HG03457 (cell line): Measurements from ENCODE around the gene LRP5.
"Not testable (repeated sequence)": the region's sequence is repeated elsewhere in the genome, so short reads cannot be mapped to it uniquely, and the experiment has no call there.

Source experiments
- ATAC-seq: cut with Tn5 transposase; IDR thresholded peaks from one replicate; pipeline ENCODE4 v1.9.1; 2021; ENCODE audit warnings: moderate number of reproducible peaks; ENCODE audit not compliant: unreplicated experiment

Gene LRP5

DNA sequence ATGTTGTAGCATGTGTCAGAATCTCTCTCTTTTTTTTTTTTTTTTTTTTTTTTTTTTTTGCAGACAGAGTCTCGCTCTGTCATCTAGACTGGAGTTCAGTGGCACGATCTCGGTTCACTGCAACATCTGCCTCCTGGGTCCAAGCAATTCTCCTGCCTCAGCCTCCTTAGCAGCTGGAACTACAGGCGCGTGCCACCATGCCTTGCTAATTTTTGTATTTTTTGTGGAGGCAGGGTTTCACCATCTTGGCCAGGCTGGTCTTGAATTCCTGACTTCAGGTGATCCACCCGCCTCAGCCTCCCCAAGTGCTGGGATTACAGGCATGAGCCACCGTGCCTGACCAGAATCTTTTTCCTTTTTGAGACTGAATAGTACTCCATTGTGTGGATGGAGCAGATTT is 32.4 kb downstream of the LRP5 start:
- ATAC-seq, result not testable (repeated sequence)

DNA sequence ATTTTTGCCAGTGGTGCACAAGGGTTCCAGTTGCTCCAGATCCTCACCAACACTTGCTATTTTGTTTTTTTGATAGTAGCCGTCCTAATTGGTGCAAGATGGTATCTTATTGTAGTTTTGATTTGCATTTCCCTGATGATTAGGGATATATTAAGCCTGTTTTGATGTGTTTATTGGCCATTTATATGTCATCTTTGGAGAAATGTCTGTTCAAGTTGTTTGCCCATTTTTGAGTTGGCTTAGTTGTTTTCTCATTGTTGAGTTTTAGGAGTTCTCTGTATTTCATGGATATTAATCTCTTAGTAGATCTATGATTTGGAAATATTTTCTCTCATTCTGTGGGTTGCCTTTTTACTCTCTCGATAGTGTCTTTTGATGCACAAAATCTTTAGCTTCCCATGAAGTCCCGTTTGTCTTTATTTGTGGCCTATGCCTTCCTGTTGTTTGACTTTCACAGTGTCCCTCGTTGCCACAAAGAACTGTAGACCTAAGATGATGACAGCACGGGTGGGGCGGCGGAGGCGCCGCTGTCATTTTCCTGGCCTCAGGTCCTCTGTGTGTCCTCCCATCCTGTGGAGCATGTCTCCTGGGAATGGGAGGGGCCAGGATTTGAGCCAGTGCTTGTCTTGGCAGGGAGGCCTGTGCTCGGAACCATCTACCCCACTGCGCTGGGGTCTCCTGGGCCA is 33.5 kb downstream of the LRP5 start:
- no peak for ATAC-seq

DNA sequence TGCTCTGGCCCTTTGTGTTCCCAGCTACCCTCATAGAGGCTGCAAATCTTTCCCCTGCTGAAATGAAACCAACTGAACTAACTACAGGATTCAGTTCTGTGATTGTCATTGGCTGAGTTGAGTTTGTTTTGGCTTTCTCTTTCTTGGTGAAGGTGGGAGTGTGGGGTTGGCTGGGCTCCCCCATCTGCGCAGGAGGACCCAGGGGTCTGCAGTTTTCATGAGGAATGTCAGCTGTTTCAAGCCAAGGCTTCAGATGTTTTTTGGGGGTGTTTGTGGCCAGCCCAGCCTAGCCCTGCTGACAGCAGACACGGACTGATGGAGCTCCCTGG is 34.0 kb downstream of the LRP5 start:
- ATAC-seq, result no peak

DNA sequence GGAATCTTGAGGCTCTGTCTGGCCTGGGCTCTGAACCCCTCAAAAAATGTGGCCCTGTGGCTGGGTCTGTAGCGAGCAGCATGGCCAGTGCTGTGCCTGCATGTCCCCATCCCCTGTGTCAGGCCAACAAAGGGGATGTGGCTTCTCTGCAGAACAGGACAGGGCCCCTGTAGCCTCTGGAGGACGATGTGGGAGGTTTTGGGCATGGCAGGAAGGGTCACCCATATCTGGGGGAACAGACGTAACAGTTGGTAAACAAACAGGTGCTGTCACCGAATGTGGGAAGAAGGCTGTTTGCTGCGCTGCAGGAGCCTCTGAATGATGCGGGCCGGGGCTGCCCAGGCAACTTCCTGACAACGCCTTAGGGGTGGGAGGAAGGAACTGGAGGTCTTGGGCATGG is 35.0 kb downstream of the LRP5 start:
- no peak for ATAC-seq

DNA sequence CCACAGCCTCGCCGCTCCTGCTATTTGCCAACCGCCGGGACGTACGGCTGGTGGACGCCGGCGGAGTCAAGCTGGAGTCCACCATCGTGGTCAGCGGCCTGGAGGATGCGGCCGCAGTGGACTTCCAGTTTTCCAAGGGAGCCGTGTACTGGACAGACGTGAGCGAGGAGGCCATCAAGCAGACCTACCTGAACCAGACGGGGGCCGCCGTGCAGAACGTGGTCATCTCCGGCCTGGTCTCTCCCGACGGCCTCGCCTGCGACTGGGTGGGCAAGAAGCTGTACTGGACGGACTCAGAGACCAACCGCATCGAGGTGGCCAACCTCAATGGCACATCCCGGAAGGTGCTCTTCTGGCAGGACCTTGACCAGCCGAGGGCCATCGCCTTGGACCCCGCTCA is 35.5 kb downstream of the LRP5 start:
- no peak for ATAC-seq

DNA sequence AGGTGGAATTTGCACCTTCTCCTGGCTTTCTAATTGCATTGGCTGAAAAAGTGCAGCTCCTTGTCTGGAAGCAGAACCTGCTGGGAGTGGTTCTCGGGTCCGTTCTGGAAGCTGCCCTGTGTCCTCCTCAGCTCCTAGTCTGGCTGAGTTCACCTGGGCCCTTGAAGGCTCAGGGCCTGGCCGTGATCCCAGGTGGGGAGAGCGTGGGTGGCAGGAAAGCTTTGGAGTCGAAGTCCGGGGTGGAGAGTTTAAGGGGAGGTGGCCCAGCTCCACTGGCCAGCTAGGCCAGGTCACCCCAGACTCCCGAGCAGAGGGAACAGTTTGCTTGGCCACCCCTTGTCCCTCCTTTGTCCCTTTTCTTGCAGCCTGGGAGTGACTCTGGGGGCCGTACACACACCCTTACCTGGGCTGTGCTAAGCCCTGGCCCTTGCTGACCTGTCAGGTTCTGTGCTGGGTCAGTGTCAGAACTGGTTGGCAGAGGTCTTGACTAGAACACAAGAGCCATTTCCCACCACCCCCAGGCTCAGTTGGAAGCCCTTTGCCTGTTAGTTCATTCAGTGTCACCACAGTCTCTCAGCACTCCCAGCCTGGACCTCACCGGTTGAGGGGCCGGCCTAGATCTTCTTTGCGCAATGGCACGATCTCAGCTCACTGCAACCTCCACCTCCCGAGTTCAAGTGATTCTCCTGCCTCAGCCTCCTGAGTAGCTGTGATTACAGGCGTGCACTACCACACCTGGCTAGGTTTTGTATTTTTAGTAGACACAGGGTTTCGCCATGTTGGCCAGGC is 37.3 kb downstream of the LRP5 start:
- no peak for ATAC-seq

DNA sequence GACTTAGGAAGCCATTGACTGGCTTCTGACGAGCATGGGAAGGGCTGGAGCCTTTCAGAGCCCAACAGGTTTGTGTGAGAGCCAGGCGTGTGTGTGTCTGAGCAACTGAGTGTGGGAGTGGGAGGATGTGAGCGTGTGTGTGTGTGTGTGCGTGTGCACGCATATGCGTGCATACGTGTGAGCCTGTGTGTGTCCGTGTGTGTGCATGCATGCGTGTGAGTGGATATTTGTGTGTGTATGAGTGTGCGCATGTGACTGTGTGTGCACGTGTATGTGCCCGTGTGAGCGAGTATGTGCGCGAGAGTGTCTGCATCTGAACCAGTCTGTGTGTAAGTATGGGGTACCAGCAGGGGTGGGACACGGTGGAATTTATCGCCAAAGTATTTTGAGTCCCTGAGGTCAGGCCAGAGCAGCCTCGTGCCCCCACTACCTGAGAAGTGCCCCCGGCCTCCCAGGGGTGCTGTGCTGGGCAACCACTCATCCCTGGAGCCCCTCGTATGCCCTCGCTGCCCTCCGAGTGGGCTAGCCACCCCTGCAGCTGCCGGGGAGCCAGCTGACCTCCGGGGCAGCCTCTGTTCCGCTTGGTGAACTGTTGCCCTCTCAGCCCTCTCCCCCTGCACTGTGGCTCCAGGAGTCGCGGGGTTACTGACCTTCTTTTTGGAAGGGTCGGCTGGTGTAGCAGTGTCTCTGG is 38.5 kb downstream of the LRP5 start:
- no peak for ATAC-seq

DNA sequence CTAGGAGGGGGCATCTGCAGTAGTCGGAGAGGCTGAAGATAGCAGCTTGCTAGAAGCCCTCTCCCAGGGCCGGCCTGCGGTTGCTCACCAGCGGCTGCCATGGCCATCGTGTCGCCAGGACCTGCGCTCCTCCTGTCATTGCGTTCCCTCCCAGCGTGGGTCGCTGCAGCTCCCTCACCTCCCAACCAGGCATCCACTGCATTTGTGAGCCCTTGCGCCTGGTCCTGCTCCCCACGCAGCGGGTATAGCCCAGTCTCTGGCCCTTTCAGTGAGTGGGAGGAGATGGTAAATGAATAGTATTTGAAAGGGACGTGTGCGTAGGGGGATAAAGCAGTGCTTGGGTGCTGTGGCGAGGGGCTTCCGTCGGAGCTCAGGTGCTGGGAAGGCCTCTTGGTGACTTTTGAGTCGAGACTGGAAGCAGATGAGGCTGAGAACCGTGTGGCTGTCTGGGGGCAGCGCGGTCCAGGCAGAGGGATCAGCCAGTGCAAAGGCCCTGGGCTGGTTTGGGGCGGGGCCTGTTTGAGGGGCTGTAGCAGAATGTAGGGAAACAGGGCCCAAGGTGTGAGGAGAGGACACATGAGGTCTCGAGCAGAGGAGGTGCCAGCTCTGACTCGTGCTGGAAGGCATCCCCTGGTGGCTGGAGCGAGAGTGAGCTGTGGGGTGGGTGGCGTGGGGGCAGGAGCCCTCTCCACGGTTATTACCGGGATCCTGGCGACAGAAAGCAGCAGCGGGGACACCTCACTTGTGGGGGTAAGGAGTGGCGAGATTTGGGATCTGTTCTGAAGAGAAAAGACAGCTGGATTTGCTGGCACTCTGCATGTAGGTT is 39.3 kb downstream of the LRP5 start:
- ATAC-seq, result no peak

DNA sequence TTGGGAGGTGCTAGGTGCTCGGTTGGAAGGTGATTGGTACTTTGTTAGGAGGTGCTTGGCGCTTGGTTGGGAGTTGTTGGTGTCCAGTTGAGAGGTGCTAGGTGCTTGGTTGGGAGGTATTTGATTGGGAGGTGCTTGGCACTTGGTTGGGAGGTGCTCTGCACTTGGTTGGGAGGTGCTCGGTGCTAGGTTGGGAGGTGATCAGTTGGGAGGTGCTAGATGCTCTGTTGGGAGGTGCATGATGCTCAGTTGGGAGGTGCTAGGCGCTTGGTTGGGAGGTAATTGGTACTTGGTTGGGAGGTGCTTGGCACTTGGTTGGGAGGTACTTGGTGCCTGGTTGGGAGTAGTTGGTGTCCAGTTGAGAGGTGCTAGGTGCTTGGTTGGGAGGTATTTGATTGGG is 40.2 kb downstream of the LRP5 start:
- ATAC-seq, result no peak

DNA sequence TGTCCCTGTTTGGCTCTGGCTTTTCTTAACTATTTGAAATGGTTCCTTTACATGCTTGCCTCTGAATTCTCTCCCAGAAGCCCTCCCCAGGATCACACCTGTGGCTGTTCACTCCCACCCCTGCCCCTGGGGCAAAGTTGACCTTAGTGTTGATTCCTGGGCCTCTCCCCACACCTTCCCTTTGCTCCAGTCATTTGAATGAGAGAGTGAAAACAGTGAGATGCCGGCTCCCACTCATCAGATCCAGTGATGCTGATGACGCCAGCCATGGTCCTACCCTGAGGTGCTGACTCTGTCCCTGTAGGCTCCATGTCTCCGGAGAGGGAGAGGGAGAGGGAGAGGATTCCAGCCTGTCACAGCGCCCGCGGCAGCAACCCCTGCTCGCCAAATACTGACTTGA is 40.7 kb downstream of the LRP5 start:
- ATAC-seq, result no peak

DNA sequence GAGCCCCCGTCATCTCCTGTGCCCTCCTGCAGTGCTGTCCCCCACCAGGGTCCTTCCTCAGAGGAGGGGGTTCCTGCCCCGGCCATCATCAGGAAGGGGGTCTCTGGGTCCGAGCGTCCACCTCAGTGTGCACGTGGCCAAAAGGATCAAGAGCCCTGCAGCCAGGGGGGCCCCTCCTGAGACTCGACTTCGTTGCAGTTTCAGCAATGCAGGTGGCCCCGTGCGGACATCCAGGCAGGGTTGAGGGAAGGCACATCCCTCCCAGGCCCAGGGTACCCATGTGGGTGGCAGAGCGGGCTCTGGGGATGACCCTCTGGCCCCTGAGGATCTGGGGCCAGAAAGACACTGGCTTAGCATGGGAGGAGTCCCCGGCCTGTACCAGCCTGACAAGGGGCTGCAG is 41.3 kb downstream of the LRP5 start:
- no peak for ATAC-seq

DNA sequence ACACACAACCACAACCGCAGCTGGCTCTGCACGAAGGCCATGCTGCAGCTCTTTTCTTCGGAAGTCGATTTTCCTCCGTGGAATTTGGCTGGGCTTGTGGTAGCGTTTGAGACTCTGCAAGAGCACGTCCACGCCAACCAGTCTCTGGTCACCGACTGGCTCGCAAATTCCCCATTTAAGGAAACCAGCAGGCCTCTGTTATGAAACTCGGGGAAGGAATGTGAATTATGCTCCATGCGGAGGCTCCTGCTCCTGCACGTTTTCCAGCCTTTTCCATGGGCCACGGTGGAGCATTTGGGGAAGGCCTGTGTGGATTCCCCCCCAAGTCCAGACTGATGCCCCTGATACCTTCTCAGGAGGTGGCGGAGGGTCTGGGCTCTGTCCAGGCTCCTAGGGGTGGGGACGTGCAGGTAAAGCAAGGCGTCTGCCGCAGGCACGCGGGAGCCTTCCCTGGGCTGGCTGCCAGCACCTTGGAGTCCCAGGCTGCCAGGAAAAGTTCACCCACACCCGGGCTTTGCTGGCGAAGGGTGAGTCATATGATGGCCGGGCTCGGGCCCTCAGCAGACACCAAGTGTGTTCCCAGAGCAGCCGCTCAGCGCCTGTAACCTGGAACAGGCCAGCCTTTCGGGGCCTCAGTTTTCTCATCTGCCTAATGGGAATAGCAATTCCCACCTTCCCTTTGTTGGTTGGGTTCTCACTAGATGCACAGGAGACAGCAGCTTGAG is 41.9 kb downstream of the LRP5 start:
- ATAC-seq, result no peak

DNA sequence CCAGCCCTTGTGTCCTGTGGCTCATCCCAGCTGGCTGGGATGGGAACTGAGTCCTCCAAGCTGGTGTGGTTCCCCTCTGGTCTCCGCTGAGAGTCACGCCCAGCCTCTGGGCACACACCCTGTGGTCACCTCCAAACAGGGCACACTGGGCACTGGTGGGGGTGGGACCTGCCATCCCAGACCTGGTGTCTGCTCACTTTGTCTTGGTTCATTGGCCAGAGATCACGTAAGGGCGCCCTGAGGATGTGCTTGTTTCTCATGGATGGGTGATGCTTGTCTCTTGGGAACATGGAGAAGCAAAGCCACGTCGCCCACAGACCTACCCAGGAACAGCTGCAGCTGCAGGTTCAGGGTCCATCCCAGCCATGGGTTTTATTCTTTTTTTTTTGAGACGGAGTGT is 43.1 kb downstream of the LRP5 start:
- ATAC-seq, result no peak

DNA sequence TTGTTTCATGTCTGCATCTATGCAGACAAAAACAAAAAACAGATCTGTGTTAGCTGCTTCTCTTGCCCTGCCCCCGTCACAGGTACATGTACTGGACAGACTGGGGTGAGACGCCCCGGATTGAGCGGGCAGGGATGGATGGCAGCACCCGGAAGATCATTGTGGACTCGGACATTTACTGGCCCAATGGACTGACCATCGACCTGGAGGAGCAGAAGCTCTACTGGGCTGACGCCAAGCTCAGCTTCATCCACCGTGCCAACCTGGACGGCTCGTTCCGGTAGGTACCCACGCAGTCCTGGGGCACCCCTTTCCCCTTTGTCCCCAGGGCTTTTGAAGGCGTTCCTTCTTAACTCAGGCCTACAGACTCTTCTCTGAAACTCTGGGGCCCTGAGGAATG is 45.2 kb downstream of the LRP5 start:
- no peak for ATAC-seq

DNA sequence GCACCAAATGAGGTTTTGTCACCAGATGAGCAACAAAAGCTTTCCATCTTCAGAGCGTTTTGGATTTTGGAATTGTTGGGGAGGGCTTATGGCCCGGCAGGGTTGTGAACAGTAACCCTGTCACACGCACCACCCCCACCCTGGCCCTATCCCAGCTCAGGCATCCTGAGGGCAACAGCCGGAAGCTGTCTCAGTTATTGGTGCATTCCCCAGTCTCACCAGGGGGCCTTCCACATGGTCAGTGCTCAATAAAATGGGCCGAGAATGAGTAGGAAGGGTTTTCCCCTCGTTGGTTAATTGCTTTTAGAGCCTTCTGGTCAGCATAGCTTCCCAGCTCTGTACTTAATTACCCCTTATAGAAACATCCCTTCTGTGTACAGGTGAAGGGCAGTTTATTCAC is 46.0 kb downstream of the LRP5 start:
- ATAC-seq, result no peak

DNA sequence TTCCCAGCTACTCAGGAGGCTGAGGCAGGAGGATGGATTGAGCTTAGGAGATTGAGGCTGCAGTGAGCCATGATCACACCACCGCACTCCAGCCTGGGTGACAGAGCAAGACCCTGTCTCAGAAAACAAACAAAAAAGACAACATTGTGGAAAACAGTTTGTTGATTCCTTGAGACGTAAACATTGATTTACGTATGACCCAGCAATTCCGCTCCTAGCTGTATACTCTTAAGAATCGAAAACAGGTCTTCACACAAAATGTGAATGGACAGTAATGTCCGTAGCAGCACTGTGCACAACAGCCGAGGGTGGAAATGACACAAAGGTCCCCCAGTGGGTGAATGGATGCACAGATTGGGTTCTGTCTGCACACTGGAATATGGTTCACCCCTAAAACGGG is 49.3 kb downstream of the LRP5 start:
- ATAC-seq, result no peak

DNA sequence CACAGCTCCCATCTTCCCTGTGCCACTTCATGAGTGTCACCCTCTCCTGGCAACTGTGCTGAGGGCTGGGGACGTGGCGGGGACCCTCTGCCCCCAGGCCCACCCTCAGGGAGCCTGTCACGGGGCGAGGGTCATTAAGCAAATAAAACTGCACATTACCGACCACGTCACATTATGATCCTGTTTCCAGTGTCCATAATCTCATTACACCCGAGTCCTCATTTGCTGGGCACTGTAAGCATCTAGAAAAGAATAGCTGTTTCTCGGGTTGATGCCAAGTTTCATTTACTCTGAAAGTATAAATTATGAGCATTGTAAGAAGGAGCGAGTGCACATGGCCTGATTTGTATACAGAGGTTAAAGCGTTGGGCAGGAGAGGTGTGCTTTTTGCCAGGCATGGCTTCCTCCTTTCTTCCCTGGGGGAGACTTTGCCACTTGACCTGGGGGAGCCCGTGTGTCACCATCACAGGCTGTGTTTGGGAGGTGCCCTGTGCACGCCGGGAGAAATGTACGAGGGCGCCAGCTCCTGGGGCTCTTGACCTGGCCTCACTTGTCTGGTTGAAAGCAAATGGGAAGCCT is 50.5 kb downstream of the LRP5 start:
- no peak for ATAC-seq

DNA sequence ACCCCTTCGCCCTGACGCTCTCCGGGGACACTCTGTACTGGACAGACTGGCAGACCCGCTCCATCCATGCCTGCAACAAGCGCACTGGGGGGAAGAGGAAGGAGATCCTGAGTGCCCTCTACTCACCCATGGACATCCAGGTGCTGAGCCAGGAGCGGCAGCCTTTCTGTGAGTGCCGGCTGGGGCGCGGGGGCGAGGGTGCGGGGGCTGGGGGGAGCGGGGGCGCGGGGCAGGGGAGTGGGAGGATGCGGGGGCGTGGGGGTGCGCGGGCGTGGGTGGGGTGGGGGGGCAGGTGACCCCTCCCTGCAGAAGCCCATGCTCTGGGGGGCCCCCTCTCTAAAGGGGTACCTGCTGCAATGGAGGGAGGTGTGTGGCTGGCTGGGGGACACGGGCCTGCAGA is 51.4 kb downstream of the LRP5 start:
- no peak for ATAC-seq

DNA sequence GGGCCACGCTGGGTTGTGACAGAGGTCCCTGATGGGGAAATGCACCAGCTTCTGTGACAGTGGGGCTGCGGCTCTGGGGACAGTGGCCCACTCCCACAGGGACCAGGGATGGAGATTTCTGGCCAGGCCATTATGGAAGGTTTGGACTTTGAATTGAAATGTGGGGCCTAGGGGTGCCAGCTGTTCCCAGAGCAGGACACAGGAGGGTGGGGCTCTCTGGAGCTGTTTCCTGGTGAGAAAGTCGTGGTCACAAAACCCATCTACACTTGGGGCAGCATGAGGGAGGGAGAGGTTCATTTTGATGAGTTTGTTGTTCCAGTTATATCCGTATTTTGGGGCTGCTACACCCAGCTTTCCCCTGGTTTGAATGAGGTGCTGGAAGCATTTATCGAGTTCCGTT is 52.2 kb downstream of the LRP5 start:
- no peak for ATAC-seq

DNA sequence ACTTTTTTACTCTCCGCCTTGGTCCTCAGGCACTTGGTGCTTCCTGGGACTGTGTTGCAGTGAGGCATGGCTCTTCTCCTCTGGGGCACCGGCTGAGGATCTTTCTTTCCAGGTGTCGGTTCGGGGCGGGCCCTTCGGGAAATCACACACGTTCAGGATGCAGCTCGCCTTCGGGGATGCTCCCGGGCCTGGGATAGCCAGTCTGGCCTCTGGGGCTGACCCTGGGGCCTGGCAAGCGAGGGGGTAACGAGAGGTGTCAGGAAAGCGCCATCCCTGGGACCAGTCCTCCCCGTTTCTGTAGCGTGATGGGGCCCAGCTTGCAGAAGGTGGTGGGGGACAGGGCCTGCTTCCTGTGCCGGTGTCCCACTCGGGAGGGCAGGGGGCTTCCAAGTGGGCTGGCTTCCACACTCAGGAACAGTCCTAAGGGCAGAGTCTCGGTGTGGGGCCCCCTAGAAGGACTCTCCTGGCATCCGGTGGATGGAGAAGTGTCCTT is 53.6 kb downstream of the LRP5 start:
- ATAC-seq, result no peak
